ENCODE results near the gene FAM13B.

The FAM13B gene

DNA sequence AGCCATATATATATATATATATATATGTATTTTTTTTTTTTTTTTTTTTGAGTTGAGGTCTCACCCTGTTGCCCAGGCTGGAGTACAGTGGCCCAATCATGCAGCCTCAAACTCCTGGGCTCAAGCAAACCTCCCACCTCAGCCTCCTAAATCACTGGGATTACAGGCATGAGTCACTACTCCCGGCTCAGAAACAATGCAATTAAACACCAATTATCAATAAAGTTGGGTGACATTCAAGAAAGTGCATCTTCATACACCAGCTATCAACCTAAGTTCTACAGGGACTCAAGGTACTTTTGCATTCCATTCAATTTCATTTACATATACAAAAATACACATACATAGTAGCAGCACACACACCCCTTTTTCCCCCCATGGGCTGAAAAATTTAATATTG, 7.6 kb downstream of the FAM13B start:
- POLR2A ChIA-PET, result no interaction called here
- TF ChIP-seq HDGF (IDR thresholded peaks at IDR 0.05; ENCODE audit: borderline replicate concordance), result no peak
- no peak for TF ChIP-seq SUZ12 (IDR thresholded peaks at IDR 0.05)
- TF ChIP-seq TARDBP (IDR thresholded peaks at IDR 0.05), result no peak
- TF ChIP-seq L3MBTL2 (conservative IDR thresholded peaks at IDR 0.05), result no peak
- no peak for TF ChIP-seq LEF1 (IDR thresholded peaks at IDR 0.05; ENCODE audit: borderline replicate concordance)
- TF ChIP-seq, protein P1, sequence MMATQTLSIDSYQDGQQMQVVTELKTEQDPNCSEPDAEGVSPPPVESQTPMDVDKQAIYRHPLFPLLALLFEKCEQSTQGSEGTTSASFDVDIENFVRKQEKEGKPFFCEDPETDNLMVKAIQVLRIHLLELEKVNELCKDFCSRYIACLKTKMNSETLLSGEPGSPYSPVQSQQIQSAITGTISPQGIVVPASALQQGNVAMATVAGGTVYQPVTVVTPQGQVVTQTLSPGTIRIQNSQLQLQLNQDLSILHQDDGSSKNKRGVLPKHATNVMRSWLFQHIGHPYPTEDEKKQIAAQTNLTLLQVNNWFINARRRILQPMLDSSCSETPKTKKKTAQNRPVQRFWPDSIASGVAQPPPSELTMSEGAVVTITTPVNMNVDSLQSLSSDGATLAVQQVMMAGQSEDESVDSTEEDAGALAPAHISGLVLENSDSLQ (IDR thresholded peaks at IDR 0.05), result no peak
- TF ChIP-seq NFRKB (IDR thresholded peaks at IDR 0.05), result no peak
- no peak for TF ChIP-seq ZNF384 (IDR thresholded peaks at IDR 0.05)
- no peak for TF ChIP-seq FOXA1 (IDR thresholded peaks at IDR 0.05)
- no peak for TF ChIP-seq FOXK2 (IDR thresholded peaks at IDR 0.05)
- no peak for TF ChIP-seq SP1 (IDR thresholded peaks at IDR 0.05)
- CTCF ChIA-PET, result no interaction called here
- DNase-seq (ENCODE audit: extremely low spot score), result no peak

DNA sequence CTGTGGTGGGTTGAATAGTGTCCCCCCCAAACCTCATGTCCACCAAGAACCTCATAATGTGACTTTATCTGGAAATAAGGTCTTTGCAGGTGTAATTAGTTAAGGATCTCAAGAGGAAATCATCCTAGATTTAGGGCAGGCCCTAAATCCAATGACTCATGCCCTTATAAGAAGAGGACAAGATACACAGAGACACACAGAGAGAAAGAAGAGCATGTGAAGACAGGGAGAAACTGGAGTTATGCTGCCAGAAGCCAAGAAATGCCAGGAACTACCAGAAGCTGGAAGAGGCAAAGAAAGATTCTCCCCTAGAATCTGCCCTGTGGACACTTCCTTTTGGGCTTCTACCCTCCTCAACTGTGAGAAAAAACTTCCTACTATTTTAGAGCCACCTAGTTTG, 8.8 kb downstream of the FAM13B start:
- ChIA-PET POLR2A (no interaction called here), CTCF (interaction anchor here (2.5 kb wide), 1 partner anchor 12 kb away, joined by 6 read pairs; no protein-coding TSS in a partner anchor)
- no peak for TF ChIP-seq ZNF384 (IDR thresholded peaks at IDR 0.05)
- no peak for TF ChIP-seq CTBP1 (IDR thresholded peaks at IDR 0.05; ENCODE audit: borderline replicate concordance)
- no peak for TF ChIP-seq TARDBP (IDR thresholded peaks at IDR 0.05)
- DNase-seq (ENCODE audit: extremely low spot score), result no peak

DNA sequence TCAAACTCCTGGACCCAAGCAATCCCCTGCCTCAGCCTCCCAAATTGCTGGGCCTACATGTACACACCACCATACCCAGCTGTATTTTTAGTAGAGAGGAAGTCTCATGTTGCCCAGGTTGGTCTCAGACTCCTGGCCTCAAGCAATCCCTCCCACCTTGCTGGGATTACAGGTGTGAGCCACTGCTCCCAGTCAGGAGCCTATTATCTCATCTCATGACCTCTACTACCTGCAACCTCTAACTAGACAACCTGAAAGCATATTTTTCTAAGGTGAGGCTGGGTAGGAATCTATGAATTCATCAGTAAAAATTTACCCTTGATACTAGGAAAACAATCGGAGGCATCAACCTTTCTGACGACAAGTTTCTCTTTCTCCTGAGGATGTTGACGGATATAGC, 10.0 kb downstream of the FAM13B start:
- ChIA-PET CTCF (interaction anchor here (2.5 kb wide), 1 partner anchor 13 kb away, joined by 6 read pairs; no protein-coding TSS in a partner anchor), POLR2A (no interaction called here)
- no peak for DNase-seq (ENCODE audit: extremely low spot score)
- TF ChIP-seq LEF1 (IDR thresholded peaks at IDR 0.05; ENCODE audit: borderline replicate concordance), result no peak
- TF ChIP-seq FOXK2 (IDR thresholded peaks at IDR 0.05), result no peak
- no peak for TF ChIP-seq ZNF384 (IDR thresholded peaks at IDR 0.05)
- no peak for TF ChIP-seq TARDBP (IDR thresholded peaks at IDR 0.05)
- TF ChIP-seq, protein P1 (IDR thresholded peaks at IDR 0.05), result no peak
- no peak for TF ChIP-seq SP1 (IDR thresholded peaks at IDR 0.05)
- TF ChIP-seq SUZ12 (IDR thresholded peaks at IDR 0.05), result no peak
- no peak for TF ChIP-seq FOXA1 (IDR thresholded peaks at IDR 0.05)
- no peak for TF ChIP-seq FOXM1 (IDR thresholded peaks at IDR 0.05; ENCODE audit: borderline replicate concordance)
- no peak for TF ChIP-seq HDGF (IDR thresholded peaks at IDR 0.05; ENCODE audit: borderline replicate concordance)
- no peak for TF ChIP-seq CTBP1 (IDR thresholded peaks at IDR 0.05; ENCODE audit: borderline replicate concordance)
- no peak for TF ChIP-seq ARNT (IDR thresholded peaks at IDR 0.05)
- no peak for TF ChIP-seq ELF4 (IDR thresholded peaks at IDR 0.05)
- no peak for TF ChIP-seq BHLHE40 (IDR thresholded peaks at IDR 0.05; ENCODE audit: borderline replicate concordance)
- no peak for TF ChIP-seq NFRKB (IDR thresholded peaks at IDR 0.05)
- TF ChIP-seq L3MBTL2 (conservative IDR thresholded peaks at IDR 0.05), result no peak

DNA sequence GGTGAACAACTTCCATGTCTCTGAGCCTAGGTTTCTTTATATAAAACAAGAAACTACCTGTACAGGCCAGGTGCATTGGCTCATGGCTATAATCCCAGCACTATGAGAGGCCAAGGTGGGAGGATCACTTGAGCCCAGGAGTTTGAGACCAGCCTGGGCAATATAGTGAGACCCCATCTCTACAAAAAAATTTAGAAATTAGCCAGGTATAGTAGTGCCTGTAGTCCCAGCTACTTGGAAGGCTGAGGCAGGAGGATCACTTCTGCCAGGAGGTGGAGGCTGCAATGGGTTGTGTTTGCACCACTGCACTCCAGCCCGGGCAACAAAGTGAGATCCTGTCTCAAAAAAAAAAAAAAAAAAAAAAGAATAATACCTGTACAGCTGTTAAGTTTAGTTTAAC, 11.1 kb downstream of the FAM13B start:
- CTCF ChIA-PET, result interaction anchor here (2.5 kb wide), 1 partner anchor 14 kb away, joined by 6 read pairs; no protein-coding TSS in a partner anchor
- TF ChIP-seq SP1 (IDR thresholded peaks at IDR 0.05), result no peak
- TF ChIP-seq, protein P1 (IDR thresholded peaks at IDR 0.05), result no peak
- no peak for TF ChIP-seq BHLHE40 (IDR thresholded peaks at IDR 0.05; ENCODE audit: borderline replicate concordance)
- no peak for TF ChIP-seq NFRKB (IDR thresholded peaks at IDR 0.05)
- TF ChIP-seq FOXM1 (IDR thresholded peaks at IDR 0.05; ENCODE audit: borderline replicate concordance), result no peak
- TF ChIP-seq FOXK2 (IDR thresholded peaks at IDR 0.05), result no peak
- no peak for TF ChIP-seq LEF1 (IDR thresholded peaks at IDR 0.05; ENCODE audit: borderline replicate concordance)
- no peak for TF ChIP-seq SUZ12 (IDR thresholded peaks at IDR 0.05)
- no peak for TF ChIP-seq ZNF384 (IDR thresholded peaks at IDR 0.05)
- TF ChIP-seq ARNT (IDR thresholded peaks at IDR 0.05), result no peak
- TF ChIP-seq HDGF (IDR thresholded peaks at IDR 0.05; ENCODE audit: borderline replicate concordance), result no peak
- no peak for TF ChIP-seq CTBP1 (IDR thresholded peaks at IDR 0.05; ENCODE audit: borderline replicate concordance)
- TF ChIP-seq ELF4 (IDR thresholded peaks at IDR 0.05), result no peak
- no peak for TF ChIP-seq L3MBTL2 (conservative IDR thresholded peaks at IDR 0.05)
- TF ChIP-seq FOXA1 (IDR thresholded peaks at IDR 0.05), result no peak
- no peak for TF ChIP-seq TARDBP (IDR thresholded peaks at IDR 0.05)

DNA sequence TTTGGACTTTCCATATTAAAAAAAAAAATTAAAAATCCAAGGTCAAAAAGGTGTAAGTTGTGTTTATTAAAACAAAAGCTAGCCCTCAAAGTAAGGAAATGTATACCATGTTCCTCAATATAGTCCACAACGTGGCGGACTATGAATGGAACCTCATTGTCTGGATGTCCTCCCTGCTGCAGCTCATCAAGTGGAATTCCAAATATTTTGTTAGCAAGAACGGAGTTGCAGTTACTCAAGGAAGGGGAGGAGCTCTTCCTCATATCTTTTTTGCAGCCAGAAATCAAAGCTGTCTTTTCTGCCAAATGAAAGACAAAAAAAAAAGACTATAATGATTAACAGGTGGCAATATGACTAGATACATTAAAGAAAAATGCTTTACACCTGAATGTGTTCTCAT, 14.0 kb downstream of the FAM13B start:
- TF ChIP-seq FOXK2 (IDR thresholded peaks at IDR 0.05), result no peak
- CTCF ChIA-PET, result no interaction called here
- DNase-seq (ENCODE audit: extremely low spot score), result no peak
- POLR2A ChIA-PET, result interaction anchor here (0.6 to 1.1 kb wide), 3 partner anchors 16 to 130 kb away, joined by 3 read pairs; partner anchors contain the start of gene PKD2L2

More for the DNA sequence above, 11.1 kb downstream of the FAM13B start:
- DNase-seq (ENCODE audit: extremely low spot score), result no peak
- POLR2A ChIA-PET, result interaction anchor here (1.2 kb wide), 1 partner anchor 11 kb away, joined by 4 read pairs; the partner anchor contains the start of gene FAM13B

DNA sequence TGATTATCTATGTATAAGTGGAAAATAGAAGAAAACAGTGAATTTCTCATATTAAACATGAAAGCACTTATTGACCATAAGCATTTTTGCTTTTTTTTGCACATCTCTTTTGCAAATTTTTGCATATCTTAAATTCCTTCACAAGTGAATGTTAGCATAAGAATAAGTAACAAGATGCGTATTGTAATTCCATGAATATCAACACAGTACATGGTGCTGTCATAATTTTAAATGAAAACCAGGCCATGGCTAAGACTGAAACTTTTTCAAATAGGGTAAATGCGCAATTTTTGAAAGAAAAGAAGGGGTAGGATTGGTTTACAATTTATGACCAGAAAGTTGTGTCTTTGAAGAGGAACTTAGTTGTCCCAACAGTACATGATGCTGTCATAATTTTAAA, 17.0 kb downstream of the FAM13B start:
- no peak for TF ChIP-seq FOXK2 (IDR thresholded peaks at IDR 0.05)
- ChIA-PET CTCF (no interaction called here), POLR2A (no interaction called here)
- no peak for DNase-seq (ENCODE audit: extremely low spot score)

DNA sequence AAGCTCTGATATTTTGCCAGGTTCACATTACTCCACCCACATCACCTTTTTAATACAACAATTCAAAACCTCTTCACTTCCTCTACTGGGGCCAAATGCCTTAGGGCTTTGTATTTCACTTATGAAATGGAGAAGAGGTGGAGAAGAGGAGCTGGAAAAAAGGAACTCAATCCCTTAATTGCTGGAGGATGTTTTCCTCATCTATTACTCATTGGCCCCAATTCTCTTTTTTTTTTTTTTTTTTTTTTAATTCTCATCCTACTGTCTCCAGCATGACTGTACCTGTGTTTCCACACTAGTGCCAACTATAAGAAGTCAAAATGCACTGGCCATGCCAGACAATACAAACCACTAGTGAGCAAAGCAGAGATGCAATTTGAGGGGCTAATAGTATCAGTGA, 20.9 kb downstream of the FAM13B start:
- CTCF ChIA-PET, result no interaction called here

More for the DNA sequence above, 20.9 kb downstream of the FAM13B start:
- TF ChIP-seq HDGF (IDR thresholded peaks at IDR 0.05; ENCODE audit: borderline replicate concordance) (no peak), ZNF384 (IDR thresholded peaks at IDR 0.05) (no peak), BHLHE40 (IDR thresholded peaks at IDR 0.05; ENCODE audit: borderline replicate concordance) (no peak), L3MBTL2 (conservative IDR thresholded peaks at IDR 0.05) (no peak), NFRKB (IDR thresholded peaks at IDR 0.05) (no peak), CTBP1 (IDR thresholded peaks at IDR 0.05; ENCODE audit: borderline replicate concordance) (no peak), SP1 (IDR thresholded peaks at IDR 0.05) (no peak), ELF4 (IDR thresholded peaks at IDR 0.05) (no peak), LEF1 (IDR thresholded peaks at IDR 0.05; ENCODE audit: borderline replicate concordance) (no peak), SUZ12 (IDR thresholded peaks at IDR 0.05) (no peak), FOXK2 (IDR thresholded peaks at IDR 0.05) (no peak), FOXA1 (IDR thresholded peaks at IDR 0.05) (no peak), ARNT (IDR thresholded peaks at IDR 0.05) (no peak), FOXM1 (IDR thresholded peaks at IDR 0.05; ENCODE audit: borderline replicate concordance) (no peak), TARDBP (IDR thresholded peaks at IDR 0.05) (no peak)
- TF ChIP-seq, protein P1 (IDR thresholded peaks at IDR 0.05), result no peak
- no peak for DNase-seq (ENCODE audit: extremely low spot score)
- POLR2A ChIA-PET, result no interaction called here

Measured in HEK293T (cell line).